ENCODE measurements around the gene CUL7.
"Not testable (repeated sequence)": the region's sequence is repeated elsewhere in the genome, so short reads cannot be mapped to it uniquely, and the experiment has no call there.

The CUL7 gene

DNA sequence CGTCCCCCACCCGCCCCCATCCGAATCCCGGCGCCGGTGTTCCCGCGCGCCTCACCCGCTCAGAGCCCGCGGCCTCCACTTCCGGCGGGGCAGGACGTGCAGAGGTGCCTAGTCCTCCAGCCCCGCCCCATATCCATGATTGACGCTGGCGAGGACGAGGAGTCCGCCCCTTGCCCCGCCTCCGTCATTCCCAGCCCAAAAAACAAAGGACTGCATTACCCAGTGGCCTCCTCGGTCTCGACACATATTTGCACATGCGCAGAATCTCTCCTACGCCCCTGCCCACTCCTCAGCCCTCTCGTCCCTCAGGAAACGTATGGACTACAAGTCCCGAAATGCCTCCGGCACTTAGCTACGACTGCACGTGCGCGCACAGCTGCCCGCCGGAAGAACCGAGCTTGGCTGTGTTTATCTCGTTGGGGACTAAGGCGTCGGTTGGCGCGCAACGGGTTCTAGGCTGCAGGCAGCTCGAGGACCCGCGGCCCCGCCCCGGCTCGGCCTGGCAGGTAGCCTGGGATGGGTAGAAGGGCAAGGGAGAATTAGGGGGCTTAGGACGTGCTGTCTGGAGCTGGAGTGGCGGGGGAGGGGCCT is 39.7 kb downstream of the CUL7 start, which contains the start of the genes KLHDC3 and MEA1:
Gene KLHDC3 (plus strand): TSS at position 407 of the 591 bp plus-strand sequence. CDS start 2,944 bp downstream, outside the sequence.
Gene MEA1 (minus strand): TSS at position 104 of the 591 bp plus-strand sequence. CDS start 133 bp downstream, outside the sequence.
- peak; percentile 88 to 100 for DNase-seq

DNA sequence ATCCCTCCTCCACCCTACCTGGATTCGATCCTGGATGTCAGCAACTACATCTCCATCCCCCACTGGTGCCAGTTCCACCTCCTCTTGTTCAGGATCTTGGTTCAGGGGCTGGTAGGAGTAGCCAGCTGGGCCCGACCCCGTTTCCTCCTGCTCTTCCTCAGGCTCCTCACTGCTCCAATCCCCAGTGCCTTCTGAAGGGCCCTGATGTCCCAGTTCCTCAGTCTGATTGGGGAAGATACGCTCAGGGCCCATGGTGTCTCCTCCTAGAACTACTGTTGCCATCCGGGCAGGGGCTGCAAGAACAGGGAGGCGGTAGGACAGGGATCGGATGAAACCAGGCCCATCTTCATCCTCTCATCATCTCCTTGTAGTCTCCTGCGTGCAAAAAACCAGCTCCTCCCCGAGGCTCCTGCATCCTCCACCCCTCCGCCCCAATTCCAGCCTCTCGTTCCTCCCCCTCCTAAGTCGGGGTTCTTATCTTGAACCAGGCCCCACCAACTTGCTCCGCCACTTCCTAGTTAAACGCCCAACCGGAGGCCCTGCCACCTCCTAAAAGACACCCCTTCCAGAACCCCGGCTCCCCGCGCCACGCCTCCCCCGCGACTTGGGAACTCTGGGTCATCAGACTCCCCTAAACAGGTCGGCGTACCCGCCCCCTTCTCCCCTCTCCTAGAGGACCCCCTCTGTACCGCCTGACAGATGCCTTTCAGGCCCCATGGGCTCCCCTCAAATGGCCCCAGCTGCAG is 40.4 kb downstream of the CUL7 start:
- peak in 1 of 2 donors; percentile 57 for DNase-seq

DNA sequence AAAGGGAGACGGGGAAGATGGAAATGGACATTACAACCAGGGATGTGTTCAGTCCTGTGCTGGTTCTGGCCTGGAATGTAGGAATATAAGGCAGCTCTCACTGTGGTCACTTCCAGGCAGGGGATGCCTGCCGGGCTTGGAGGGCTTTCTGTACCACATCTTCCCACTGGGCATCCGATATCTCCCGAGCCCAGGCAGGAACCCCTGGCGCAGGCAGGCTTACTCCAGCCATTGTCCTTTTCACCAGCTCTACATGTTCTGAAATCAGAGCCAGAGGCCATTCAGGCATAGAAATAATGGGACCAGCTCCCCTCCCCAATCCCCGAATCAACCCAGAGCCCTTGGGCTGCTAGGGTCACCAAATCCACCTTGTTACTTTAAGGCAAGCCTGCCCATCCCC is 41.3 kb downstream of the CUL7 start:
- DNase-seq = no peak

DNA sequence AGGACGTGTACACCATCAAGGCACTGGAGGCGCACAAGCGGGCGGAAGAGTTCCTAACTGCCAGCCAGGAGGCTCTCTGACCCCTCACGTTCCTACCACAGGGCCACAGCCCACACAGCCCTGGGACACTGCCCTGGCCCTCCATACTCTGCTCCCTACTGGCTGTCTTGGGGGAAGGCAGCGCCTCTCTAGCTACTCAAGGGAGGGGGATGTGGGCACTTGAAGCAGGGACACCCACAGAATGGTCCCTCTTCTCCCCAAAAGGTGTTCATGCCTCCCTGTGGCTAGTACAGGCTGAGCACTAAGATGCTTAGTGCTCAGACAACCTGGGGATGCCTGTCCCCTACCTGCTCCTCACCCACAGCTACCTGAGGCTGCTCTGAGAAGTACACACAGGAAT is 42.4 kb downstream of the CUL7 start:
- DNase-seq = no peak

DNA sequence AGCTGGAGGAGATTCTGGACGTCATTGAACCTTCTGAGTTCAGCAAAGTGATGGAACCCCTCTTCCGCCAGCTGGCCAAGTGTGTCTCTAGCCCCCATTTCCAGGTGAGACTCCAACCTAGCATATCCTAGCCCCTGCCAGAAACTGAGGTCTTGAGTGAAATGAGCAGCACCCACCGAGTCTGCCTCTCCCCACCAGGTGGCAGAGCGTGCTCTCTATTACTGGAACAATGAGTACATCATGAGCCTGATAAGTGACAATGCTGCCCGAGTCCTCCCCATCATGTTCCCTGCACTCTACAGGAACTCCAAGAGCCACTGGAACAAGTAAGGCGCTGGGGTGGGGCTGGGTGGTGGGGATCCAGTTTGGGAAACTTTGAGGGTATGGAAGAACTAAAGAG is 44.5 kb downstream of the CUL7 start:
- no peak for DNase-seq

DNA sequence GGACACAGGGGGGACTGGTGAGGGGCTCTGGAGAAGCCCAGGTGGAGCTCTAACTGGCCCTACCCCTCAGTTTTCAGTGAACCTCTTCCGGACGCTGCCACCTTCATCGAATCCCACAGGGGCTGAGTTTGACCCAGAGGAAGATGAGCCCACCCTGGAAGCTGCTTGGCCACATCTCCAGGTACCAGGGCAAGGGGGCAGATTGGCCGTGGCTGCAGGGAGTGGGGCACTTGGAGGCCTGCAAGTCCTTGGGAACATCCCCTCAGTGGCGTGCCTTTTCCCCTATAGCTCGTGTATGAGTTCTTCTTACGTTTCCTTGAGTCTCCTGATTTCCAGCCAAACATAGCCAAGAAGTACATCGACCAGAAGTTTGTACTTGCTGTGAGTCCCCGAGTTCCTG is 46.5 kb downstream of the CUL7 start:
- no peak for DNase-seq

DNA sequence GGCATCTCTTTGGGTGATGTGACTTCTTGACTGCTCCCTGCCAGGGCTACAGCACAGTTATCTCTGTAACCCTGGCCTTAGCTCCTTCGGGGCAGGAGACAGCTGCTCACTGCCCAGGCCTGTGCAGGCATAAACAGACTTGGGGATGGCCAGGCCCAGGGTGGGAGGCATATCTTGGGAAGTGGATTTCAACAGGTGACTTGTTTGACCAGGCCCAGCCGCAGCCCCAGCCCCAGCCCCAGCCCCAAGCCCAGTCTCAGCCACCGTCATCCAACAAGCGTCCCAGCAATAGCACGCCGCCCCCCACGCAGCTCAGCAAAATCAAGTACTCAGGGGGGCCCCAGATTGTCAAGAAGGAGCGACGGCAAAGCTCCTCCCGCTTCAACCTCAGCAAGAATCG is 47.4 kb downstream of the CUL7 start:
- DNase-seq = no peak

DNA sequence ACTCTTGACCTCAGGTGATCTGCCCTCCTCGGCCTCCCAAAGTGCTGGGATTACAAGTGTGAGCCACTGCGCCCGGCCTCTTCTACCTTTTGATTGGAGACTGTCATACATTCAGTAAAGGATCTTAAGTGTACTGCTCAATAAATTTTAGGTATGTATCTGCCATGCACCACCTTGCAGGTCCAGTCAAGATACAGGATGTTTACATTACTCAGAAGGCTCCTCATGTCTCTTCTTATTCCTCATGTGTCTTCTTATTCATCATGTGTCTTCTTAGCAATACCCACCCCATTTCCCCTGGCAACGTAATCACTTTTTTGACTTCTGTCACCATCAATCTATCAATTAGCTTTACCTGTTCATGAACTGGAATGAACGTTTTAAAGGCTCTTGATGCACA is 47.8 kb downstream of the CUL7 start:
- no peak for DNase-seq

DNA sequence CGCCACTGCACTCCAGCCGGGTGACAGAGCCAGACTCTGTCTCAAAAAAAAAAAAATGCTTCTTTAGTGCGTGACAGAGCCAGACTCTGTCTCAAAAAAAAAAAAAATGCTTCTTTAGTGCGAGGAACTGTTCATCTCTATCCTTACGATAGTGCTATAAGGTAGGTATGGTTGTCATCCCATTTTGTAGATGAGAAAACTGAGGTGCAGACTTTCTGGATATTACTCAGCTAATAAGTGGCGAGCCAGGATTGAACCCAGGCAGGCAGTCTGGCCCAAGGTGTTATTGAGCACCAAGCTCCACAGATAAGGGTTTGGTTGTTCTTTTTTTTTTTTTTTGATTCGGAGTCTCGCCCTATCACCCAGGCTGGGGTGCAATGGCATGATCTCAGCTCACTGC is 51.8 kb downstream of the CUL7 start:
- DNase-seq = no peak

DNA sequence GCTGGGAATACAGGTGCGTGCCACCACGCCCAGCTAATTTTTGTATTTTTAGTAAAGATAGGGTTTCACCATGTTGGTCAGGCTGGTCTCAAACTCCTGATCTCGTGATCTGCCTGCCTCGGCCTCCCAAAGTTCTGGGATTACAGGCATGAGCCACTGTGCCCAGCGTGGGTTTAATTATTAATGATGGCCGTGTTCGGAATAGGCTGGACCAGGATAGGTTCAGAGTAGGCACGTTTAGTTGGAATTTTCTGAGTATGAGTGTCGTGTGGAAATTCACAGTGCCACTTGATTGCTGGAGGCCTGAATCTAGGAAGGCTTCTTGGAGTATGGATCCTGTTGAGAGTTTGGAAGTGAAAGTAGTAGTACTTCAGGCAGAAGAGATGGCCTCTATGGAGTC is 55.4 kb downstream of the CUL7 start:
- DNase-seq = not testable (repeated sequence)

DNA sequence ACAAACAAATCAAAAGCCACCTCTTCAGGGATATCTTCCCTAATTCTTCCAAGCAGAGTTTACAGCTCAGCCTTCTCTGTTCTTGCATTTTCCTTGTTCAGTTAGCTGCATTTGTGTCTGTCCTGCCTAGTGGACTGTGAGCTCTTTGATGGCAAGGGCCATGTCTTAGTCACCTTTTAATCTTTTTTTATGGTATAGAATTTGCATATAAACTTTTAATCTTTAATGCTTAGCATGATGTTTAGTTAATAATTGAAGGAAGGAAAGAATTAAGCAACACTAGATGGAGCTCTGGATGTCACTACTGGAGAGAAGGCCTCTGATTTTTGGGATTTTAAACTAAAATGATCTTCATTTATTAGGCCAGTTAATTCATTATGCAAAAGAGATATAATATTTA is 57.1 kb downstream of the CUL7 start:
- no peak for DNase-seq

DNA sequence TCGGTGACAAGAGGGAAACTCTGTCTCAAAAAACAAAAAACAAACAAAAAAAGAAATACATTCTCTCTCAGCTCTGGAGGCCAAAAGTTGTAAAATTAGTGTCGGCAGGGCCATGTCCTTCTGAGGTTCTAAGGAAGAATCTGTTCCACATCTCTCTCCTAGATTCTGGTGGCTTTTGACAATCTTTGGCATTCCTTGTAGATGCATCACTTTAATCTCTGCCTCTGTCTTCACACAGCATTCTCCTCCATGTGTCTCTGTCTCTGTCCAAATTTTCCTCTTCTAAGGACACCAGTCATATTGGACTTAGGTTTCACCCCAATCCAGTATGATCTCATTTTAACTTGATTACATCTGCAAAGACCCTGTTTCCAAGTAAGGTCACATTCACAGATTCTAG is 60.2 kb downstream of the CUL7 start:
- no peak for DNase-seq

DNA sequence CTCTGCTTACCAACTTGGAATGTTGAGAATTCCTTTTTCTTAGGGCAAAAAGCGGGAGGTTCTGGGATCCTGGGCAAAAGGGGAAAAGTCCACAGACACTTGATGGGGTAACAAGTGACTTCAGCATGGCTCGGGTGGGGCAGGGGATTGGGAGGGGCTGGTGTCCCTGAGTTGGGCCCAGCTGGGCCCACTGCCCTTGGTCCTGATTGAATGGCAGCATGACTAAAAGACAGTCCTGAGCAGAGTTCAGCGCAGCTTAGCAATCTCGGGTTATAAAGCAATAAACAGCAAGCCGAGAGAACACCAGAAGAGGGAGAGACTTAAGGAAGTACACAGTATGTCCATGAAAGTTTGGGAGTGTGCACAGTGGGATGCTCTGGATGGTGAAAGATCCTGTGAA is 63.7 kb downstream of the CUL7 start:
- DNase-seq = no peak

DNA sequence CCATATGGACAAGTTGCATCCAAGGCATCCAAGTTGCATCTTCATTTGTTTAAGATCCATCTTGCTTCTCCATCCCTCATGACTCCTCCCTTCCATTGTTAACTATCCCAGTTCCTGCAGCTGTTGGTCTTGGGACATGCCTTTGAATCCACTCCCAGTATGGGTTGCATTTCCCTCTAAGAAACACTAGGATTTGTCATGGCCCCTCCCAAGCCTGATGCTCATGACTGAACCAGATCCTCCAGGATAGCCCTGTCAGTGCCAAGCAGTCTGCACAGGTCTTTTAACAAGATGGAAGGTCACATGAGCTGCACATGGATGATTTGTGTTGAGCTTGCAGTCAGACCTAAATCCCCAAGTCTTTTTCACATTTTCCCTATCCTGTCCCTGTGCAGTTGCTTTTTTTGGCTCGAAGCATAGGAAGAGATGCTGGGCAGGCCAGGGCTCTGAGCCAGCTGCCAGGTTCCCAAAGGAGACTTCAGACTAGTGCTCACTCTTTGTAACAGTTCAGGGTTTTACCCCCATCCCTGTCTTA is 65.1 kb downstream of the CUL7 start:
- DNase-seq = no peak

All from bone marrow (tissue), 2 donors.